HG02571 (cell line): Measurements from ENCODE around the gene MCL1.

Source experiments
- ATAC-seq: cut with Tn5 transposase; IDR thresholded peaks from one replicate; pipeline ENCODE4 v1.9.1; 2021; ENCODE audit warnings: mild to moderate bottlenecking, moderate library complexity; ENCODE audit not compliant: unreplicated experiment

Gene MCL1

DNA sequence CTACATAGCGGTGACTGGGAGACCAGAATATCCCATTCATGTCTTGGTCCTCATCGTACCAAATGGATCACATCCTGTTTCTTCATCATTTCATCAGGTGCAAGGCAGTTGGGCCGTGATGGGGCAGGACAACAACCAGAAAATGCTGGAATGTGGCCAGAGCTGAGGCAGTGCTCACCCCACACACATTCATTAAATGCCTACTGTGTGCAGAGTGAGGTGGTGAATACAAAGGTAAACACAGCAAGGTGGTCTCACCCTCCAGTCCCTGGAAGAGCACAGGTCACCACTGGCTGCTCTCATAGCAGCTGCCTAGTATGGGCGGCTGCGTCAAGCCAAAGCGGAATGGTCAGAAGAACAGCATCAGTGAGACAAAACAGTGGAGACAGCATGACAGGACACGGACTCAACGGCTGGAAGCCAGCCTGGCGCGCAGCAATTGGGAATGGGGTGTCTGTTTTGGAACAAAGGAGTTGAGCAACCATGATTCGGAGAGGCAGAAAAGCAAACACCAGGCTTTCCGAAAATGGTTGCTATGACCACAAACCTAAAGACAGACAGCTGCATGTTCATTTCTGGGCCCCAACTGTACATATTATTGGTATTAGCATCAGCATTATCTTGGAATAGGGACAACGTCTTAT, 35.8 kb downstream of the MCL1 start:
- ATAC-seq: no peak

DNA sequence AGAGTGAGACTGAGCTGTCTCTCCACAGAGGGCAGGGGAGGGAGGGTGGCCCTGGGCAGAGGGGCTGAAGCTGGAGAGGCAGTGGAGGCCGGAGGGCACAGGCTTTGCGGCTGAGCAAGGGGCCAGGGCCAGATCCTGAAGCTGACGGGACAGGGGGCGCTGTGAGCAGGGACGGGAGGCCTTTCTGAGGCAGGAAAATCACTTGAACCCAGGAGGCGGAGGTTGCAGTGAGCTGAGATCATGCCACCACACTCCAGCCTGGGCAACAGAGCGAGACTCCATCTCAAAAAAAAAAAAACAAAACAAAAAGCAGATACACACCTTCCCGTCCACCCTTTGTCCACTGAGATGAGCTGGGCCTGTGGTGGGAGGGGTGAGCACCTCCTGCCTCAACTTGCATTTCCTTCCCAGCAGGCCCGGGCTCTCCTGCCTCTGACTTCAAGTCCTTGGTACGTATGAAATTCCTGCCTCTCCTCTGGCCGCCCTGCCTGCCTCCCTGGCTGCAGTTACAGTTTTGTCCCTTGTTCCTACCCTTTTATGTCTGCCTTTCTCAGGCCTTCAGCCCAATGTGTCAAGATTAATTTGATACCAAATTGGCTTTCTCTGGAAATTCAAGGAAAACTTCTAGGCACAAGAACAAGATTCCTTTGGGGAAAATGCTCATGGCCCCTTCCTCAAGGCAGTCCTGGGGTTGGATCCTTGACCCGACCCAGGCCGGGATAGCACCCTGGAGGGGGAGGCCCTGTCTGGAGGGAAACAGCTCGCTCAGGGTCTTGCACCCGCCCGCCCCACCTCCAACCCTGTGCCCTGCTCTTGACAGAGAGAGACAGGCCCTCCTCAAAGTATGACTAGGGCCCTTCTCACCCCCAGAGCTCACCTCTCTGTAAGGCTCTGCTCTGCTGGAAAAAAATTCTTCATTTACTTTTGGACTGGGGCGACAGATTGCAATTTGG, 41.4 kb downstream of the MCL1 start:
- ATAC-seq: no peak

DNA sequence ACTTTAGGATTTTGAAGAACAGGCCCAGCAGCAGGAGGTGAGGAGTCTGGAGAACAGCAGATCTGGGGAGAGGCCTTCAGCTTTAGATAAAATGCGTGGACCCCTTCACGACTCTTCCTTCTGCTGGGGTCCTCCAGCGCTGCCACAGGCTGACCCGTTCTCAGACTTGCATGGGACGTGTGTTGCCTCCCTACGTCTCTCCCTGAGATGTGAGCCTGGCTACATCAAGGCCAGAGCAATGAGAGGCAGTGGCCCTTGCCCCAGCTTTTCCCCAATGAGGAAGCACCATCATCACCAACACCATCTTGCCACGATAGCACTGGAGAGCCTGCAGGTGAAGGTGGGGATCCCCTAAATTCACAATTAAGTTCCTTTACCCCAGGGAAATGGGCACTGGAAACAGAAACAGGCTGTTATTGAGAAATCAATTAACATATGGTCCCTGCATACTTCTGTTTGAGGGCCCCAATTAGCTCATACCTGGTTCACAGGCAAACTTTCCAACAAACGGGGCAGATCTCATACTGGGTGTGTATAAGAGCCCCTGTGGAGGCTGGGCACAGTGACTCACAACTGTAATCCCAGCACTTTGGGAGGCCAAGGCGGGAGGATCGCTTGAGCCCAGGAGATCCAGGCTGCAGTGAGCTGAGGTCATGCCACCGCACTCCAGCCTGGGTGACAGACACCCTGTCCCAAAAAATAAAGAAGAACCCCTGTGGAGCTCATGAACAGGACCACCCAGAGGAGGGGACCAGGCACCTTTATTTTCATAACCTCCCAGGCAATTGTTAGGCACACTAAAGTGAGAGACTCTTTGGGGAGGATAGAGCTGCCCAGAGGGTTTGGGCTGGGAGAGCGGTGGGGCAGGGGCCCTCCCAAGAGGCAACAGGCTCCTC, 42.3 kb downstream of the MCL1 start:
- ATAC-seq: no peak

DNA sequence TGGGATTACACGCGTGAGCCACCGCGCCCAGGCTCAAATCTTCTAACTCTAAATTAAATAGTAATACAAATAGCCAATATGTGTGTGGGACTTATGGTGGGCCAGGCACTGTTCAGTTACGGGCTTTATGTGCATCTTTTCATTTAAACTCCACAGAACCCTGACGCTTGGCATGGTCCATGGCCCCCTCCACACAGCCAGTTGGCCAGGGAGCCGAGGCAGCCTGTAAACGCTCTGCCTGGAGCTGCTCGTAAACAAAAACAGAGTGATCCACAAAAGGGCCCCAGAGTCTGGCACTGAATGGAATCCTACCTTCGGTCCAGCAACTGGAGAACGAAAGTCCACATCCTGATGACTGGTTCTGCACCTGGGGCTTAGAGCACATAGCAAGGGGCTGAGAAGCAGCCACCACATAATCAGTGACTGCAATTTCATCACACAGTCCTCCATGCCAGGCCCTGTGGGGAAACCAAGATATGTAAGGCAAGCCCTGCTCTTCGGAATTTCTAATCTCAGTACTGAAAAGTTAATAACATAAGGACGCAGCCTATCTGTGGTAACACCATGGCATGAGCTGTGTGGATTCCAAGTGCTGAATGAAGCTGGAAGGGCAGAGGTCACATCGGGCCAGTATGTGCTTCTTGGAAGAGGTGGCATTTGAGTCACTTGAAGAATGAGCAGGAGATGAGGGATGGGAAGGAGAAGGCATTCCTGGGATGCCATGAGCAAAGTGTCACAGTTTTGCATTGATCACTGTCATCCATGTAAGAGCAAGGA, 43.7 kb downstream of the MCL1 start:
- no peak for ATAC-seq

DNA sequence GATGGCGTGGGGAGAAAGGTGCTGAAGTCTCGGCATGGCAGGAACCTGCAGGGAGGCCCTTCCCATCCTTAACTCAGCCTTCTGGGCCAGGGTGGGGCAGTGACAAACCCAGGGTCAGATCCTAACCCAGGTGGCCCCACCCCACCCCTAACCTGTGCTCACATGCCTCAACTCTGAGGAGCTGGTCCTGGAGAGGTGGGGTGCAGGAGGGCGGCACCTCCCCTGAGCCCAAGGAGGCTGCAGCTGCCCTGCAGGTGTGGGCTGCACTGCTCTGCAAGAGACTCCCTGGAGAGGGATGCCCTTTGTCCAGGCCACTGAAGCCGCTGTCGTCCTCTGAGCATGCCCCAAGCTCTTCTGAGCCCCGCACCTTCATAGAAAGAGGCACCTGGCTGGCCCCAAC, 45.4 kb downstream of the MCL1 start:
- ATAC-seq: no peak

DNA sequence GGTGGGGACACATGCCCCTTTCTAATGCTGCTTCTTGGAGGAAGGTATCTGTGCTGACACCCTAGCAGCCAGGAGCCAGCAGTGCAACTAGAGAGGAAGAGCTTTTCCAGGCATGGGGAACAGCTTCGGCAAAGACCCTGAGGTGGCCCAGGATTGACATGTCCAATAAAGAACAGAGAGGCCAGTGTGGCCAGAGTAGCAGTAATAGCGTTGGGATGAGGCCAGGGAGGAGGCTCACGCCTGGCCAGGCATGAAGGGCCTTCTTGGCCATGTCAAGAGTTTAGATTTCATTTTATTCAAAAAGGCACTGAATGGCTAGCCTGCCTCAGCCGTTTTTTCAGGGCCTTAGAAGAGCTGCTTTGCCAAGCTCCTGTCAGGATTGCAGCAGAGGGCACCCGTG, 46.5 kb downstream of the MCL1 start:
- ATAC-seq: no peak

DNA sequence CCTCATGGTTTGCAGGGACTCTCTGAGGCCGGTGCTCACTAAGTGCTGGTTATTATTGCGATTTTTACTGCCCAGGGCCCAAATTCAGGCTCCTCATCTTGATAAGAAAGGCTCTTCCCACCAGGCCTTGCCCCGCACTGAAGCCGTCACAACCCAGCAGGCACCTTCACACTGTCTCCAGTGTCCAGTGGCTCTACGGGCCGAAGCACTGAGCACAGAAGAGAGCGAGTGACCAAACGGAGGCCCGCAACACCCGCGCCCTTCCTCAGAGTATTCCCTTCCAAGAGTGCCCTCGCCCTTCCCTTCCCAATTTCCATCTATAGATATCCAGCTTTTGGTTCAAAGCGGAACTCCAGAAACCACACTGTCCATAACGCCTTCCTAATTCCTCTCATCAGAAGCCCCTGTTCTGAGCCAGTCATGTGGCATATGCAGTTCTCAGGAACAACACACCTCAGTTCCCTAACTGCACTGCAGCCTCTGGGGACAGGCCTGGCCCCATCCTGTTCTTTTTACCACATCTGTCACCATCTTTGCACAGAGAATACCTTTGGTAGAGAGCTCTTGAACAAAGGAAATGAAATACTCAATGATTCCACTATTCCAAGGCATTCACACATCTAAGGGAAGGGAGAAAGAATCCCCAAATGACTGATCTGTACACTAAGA, 48.8 kb downstream of the MCL1 start:
- ATAC-seq: no peak

DNA sequence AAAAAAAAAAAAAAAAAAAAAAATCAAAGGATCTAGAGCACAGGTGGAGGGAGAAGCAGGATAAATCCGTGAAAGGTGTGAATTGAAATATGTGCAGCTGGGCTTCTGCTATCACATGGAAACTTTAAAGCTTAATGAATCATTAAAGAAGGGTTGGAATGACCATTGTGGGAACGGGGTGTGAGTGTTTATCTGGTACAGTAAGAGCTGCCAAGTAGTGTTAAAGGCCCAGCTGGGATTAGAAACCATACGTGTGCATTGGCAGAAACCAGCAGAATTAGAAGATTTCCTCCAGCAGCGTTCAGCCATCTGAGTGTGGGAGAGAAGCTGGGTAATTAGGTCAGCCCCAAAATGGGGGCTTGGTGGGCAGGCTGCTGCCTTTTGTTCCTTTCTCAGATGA, 50.4 kb downstream of the MCL1 start:
- ATAC-seq: no peak

DNA sequence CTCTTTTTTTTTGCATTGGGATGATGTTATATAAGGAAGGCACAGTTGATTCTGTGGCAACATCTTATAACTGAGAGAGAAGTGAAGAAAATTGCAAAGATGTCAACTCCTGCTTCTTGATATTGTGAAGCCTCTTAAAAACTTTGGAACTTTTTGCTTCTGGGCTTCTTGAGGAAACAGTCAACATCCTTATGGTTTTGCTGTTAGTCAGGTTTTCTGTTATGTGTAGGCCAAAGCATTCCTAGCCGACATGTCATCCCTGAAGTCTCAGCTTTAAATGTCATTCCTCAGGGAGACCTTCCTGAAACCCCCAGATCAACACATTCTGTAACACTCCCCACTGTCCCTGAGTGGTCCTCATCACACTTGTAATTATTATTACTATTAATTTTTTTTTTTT, 51.2 kb downstream of the MCL1 start:
- ATAC-seq: no peak

DNA sequence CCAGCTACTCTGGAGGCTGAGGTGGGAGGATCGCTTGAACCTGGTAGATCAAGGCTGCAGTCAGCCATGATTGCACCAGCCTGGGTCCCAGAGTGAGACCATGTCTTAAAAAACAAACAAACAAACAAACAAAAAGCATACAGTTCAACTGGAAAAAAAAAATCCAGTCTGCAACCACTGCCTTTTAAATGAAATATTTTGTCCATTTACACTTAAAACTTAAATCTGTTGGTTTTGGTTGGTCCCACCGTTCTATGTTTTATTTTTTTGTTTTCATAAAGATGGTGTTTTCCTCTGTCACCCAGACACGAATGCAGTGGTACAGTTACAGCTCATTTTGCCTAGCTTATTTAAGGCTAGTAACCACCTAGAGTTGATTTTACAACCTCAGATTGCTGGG, 54.1 kb downstream of the MCL1 start:
- no peak for ATAC-seq
